ENCODE results near the gene RRAGD. TPM values are rescaled to one million over a fixed set of nuclear protein-coding genes. Genes with fewer than 3 reads are reported as not detected.

The RRAGD gene
- total and polyA plus RNA-seq, 3 donors from 2014 or later: 17.0 to 27.0 (median 19.4) TPM

GRCh38 chr6:89314692-89315091, 97.4 kb downstream of the RRAGD start:
- no peak for TF ChIP-seq CTCF (IDR thresholded peaks at IDR 0.05)
- TF ChIP-seq POLR2A (IDR thresholded peaks at IDR 0.05): no peak
- Histone ChIP-seq H3K4me1 (peaks cover 14% of the 10 kb centered on the region), H3K27ac (no peak overlapping the region), H3K36me3 (ENCODE audit: low read depth, missing control alignments) (no peaks in the 10 kb centered on the region), H3K9me3 (no peaks in the 10 kb centered on the region), H3K27me3 (no peaks in the 10 kb centered on the region), H3K4me3 (no peak overlapping the region)
- no peak for DNase-seq
- intact Hi-C loops (cut with DNase I; ENCODE audit: low total_unique reads): no loop called here
- WGBS, 2 donors: 90 to 94% methylated on average over 7 of the region's 7 CpGs

Other genes with a start within 250 kb of the RRAGD start
- gene GABRR1, start 194.9 kb downstream of the RRAGD start, total RNA-seq: 1 to 10 TPM; 1.6 to 3.0 TPM
- 3.4 TPM for gene GABRR1, start 194.9 kb downstream of the RRAGD start, polyA plus RNA-seq (ENCODE audit: insufficient read depth, low read depth, low replicate concordance)
- gene GABRR2, start 97.0 kb downstream of the RRAGD start, total RNA-seq: under 1 TPM in 1 of 2 donors, not detected in 1; 0.62 TPM
- 0.79 TPM for gene GABRR2, start 97.0 kb downstream of the RRAGD start, polyA plus RNA-seq (ENCODE audit: insufficient read depth, low read depth, low replicate concordance)
- gene UBE2J1, start 59.6 kb downstream of the RRAGD start, total RNA-seq: 10 to 100 TPM; 28.7 to 38.4 TPM
- gene UBE2J1, start 59.6 kb downstream of the RRAGD start, polyA plus RNA-seq (ENCODE audit: insufficient read depth, low read depth, low replicate concordance): 47.3 TPM
- gene ANKRD6, start 20.9 kb upstream of the RRAGD start, total RNA-seq: 10 to 100 TPM; 29.8 to 52.8 TPM
- gene ANKRD6, start 20.9 kb upstream of the RRAGD start, polyA plus RNA-seq (ENCODE audit: insufficient read depth, low read depth, low replicate concordance): 20.9 TPM
- gene LYRM2, start 226.5 kb upstream of the RRAGD start, total RNA-seq: 10 to 100 TPM; 18.6 to 24.8 TPM
- 32.5 TPM for gene LYRM2, start 226.5 kb upstream of the RRAGD start, polyA plus RNA-seq (ENCODE audit: insufficient read depth, low read depth, low replicate concordance)